ENCODE data around the gene EXOC3L1. TPM values are rescaled to one million over a fixed set of nuclear protein-coding genes. Genes with fewer than 3 reads are reported as not detected.

Gene EXOC3L1
- total RNA-seq, 1 donor from 2014 or later: not detected

GRCh38 chr16:67169011-67169451 lies 20.9 kb downstream of the EXOC3L1 start:
- DNase-seq (ENCODE audit: low spot score): no peak
- H3K27ac Mint-ChIP-seq: no peak overlapping the region
- intact Hi-C loops (cut with micrococcal nuclease): no loop called here
- peaks cover 45% of the 10 kb centered on the region for H3K4me1 Mint-ChIP-seq (ENCODE audit: low read depth)
- H3K4me3 Mint-ChIP-seq (ENCODE audit: low read depth): peak overlapping the region; percentile 26
- H3K9me3 Mint-ChIP-seq: no peaks in the 10 kb centered on the region
- H3K36me3 Mint-ChIP-seq (ENCODE audit: low read depth): peaks cover 30% of the 10 kb centered on the region
- peaks cover 25% of the 10 kb centered on the region for H3K27me3 Mint-ChIP-seq (ENCODE audit: low read depth)

DNA sequence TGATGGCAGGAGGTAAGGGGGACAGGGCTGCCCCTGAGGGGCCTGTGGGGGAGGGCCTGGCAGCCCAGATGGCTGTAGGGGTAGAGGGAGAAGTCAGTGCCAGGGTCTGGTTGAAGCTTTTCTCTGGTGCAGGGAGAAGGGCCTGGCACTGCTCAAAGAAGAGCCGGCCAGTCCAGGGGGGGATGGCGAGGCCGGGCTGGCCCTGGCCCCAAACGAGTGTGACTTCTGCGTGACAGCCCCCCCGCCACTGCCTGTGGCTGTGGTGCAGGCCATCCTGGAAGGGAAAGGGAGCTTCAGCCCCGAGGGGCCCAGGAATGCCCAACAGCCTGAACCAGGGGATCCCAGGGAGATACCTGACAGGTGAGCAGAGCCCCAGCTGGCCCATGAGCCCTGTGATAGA lies 22.3 kb downstream of the EXOC3L1 start:
- no peaks in the 10 kb centered on the region for H3K9me3 Mint-ChIP-seq
- intact Hi-C loops (cut with micrococcal nuclease): no loop called here
- no peak overlapping the region for H3K27ac Mint-ChIP-seq
- H3K4me1 Mint-ChIP-seq (ENCODE audit: low read depth): peaks cover 36% of the 10 kb centered on the region
- no peak overlapping the region for H3K4me3 Mint-ChIP-seq (ENCODE audit: low read depth)
- H3K27me3 Mint-ChIP-seq (ENCODE audit: low read depth): peaks cover 23% of the 10 kb centered on the region
- DNase-seq (ENCODE audit: low spot score): no peak
- peaks cover 32% of the 10 kb centered on the region for H3K36me3 Mint-ChIP-seq (ENCODE audit: low read depth)

DNA sequence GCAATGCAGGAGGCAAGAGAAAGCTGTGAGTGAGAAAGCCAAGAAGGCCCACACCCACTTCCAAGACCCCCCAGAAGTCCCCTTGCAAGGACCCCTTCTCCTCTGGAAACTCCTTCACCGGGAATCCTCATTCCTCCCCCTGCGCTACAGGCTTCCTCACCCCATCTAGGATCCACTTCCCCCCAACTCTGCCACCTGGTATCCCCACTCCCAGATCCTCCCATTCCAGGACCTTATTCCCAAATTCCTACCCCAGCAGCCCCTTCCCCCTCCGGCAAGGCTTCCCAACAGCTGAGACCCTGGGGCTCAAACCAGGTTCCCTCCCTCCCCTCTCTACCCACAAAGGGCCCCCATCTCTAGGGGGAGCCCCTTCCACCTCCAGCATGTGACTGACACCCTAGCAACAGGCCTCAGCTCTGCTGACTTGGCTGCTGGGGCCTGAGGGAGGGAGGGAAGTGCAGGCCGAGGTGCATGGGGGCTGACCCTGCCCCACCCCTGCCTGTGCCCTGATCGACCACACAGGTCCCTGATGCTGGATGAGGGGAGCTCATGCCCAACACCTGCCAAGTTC lies 23.3 kb downstream of the EXOC3L1 start:
- intact Hi-C loops (cut with micrococcal nuclease): no loop called here
- peaks cover 26% of the 10 kb centered on the region for H3K27me3 Mint-ChIP-seq (ENCODE audit: low read depth)
- no peak for DNase-seq (ENCODE audit: low spot score)
- H3K36me3 Mint-ChIP-seq (ENCODE audit: low read depth): peaks cover 37% of the 10 kb centered on the region
- peaks cover 40% of the 10 kb centered on the region for H3K4me1 Mint-ChIP-seq (ENCODE audit: low read depth)
- H3K27ac Mint-ChIP-seq: no peak overlapping the region
- no peaks in the 10 kb centered on the region for H3K9me3 Mint-ChIP-seq
- H3K4me3 Mint-ChIP-seq (ENCODE audit: low read depth): no peak overlapping the region

GRCh38 chr16:67166110-67166547 lies 23.8 kb downstream of the EXOC3L1 start:
- no peak overlapping the region for H3K4me3 Mint-ChIP-seq (ENCODE audit: low read depth)
- H3K27me3 Mint-ChIP-seq (ENCODE audit: low read depth): peaks cover 26% of the 10 kb centered on the region
- H3K27ac Mint-ChIP-seq: no peak overlapping the region
- peaks cover 34% of the 10 kb centered on the region for H3K4me1 Mint-ChIP-seq (ENCODE audit: low read depth)
- no peaks in the 10 kb centered on the region for H3K9me3 Mint-ChIP-seq
- intact Hi-C loops (cut with micrococcal nuclease): no loop called here
- DNase-seq (ENCODE audit: low spot score): no peak
- H3K36me3 Mint-ChIP-seq (ENCODE audit: low read depth): peaks cover 34% of the 10 kb centered on the region

GRCh38 chr16:67165121-67166078 lies 24.5 kb downstream of the EXOC3L1 start:
- no peaks in the 10 kb centered on the region for H3K9me3 Mint-ChIP-seq
- peaks cover 36% of the 10 kb centered on the region for H3K36me3 Mint-ChIP-seq (ENCODE audit: low read depth)
- H3K27ac Mint-ChIP-seq: no peak overlapping the region
- H3K27me3 Mint-ChIP-seq (ENCODE audit: low read depth): peaks cover 26% of the 10 kb centered on the region
- intact Hi-C loops (cut with micrococcal nuclease): no loop called here
- peaks cover 32% of the 10 kb centered on the region for H3K4me1 Mint-ChIP-seq (ENCODE audit: low read depth)
- DNase-seq (ENCODE audit: low spot score): no peak
- H3K4me3 Mint-ChIP-seq (ENCODE audit: low read depth): peak overlapping the region; percentile 51

DNA sequence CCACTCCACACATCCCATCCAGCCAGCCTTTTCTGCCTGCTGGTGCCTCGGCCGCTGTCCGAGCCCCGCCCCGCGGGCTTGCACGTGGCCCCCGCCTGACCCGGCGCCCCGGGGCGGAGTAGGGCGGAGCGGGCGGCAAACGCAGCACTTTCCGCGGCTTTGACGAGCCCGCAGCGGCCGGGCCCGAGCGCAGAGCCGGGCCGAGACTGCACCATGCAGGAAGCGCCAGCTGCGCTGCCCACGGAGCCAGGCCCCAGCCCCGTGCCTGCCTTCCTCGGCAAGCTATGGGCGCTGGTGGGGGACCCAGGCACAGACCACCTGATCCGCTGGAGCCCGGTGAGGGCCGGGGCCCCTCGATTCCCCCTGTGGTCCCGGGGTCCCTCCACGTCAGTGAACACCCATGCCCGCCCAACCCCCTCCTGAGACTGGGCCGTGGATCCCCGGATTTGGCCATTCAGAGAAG lies 25.3 kb downstream of the EXOC3L1 start, which contains the start of gene HSF4:
TSS of gene HSF4 (plus strand) at position 147 of the 463 bp plus-strand sequence. CDS start at position 214, 67 bp downstream.
- DNase-seq (ENCODE audit: low spot score): no peak
- H3K27me3 Mint-ChIP-seq (ENCODE audit: low read depth): peaks cover 26% of the 10 kb centered on the region
- H3K27ac Mint-ChIP-seq: no peak within 1 kb of the TSS
- H3K36me3 Mint-ChIP-seq (ENCODE audit: low read depth): peaks cover 31% of the 10 kb centered on the region
- H3K9me3 Mint-ChIP-seq: no peaks in the 10 kb centered on the region
- H3K4me3 Mint-ChIP-seq (ENCODE audit: low read depth): peak within 1 kb of the TSS; percentile 51
- intact Hi-C loops (cut with micrococcal nuclease): no loop called here
- peaks cover 26% of the 10 kb centered on the region for H3K4me1 Mint-ChIP-seq (ENCODE audit: low read depth)

- no peak overlapping the region for H3K27ac Mint-ChIP-seq
- no peak for DNase-seq (ENCODE audit: low spot score)
- H3K9me3 Mint-ChIP-seq: no peaks in the 10 kb centered on the region
- peaks cover 31% of the 10 kb centered on the region for H3K36me3 Mint-ChIP-seq (ENCODE audit: low read depth)
- H3K27me3 Mint-ChIP-seq (ENCODE audit: low read depth): peaks cover 26% of the 10 kb centered on the region
- H3K4me1 Mint-ChIP-seq (ENCODE audit: low read depth): peaks cover 26% of the 10 kb centered on the region
- intact Hi-C loops (cut with micrococcal nuclease): no loop called here
- peak overlapping the region; percentile 42 for H3K4me3 Mint-ChIP-seq (ENCODE audit: low read depth)
These were observed 25.9 kb downstream of the EXOC3L1 start for GRCh38 chr16:67163999-67164558.

DNA sequence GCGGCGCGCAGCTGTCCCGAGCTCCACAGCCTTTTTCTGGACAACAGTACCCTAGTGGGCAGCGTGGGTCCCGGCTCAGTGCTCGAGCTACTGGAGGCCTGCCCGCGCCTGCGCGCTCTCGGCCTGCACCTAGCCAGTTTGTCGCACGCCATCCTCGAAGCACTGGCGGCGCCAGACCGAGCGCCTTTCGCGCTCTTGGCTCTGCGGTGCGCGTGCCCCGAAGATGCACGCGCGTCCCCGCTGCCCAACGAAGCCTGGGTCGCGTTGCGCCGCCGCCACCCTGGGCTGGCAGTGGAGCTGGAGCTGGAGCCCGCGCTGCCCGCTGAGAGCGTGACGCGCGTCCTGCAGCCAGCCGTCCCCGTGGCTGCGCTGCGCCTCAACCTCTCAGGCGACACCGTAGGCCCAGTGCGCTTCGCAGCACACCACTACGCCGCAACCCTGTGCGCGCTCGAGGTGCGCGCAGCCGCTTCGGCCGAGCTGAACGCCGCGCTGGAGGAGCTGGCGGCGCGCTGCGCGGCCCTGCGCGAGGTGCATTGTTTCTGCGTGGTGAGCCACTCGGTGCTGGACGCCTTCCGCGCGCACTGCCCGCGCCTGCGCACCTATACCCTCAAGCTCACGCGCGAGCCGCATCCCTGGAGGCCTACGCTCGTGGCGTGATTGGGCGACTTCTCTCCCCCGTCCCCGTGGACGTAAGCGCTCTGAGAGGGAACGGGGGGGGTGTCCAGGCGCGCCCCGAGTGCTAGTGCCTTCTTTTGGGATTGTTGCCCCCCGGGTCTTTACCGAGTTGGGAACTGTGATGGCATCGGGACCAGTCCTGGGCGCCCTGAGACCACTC lies 26.6 kb downstream of the EXOC3L1 start:
- H3K9me3 Mint-ChIP-seq: no peaks in the 10 kb centered on the region
- peaks cover 30% of the 10 kb centered on the region for H3K36me3 Mint-ChIP-seq (ENCODE audit: low read depth)
- H3K4me1 Mint-ChIP-seq (ENCODE audit: low read depth): peaks cover 31% of the 10 kb centered on the region
- peaks cover 24% of the 10 kb centered on the region for H3K27me3 Mint-ChIP-seq (ENCODE audit: low read depth)
- peak overlapping the region; percentile 42 for H3K4me3 Mint-ChIP-seq (ENCODE audit: low read depth)
- no peak overlapping the region for H3K27ac Mint-ChIP-seq
- intact Hi-C loops (cut with micrococcal nuclease): no loop called here
- peak; percentile 61 for DNase-seq (ENCODE audit: low spot score)

DNA sequence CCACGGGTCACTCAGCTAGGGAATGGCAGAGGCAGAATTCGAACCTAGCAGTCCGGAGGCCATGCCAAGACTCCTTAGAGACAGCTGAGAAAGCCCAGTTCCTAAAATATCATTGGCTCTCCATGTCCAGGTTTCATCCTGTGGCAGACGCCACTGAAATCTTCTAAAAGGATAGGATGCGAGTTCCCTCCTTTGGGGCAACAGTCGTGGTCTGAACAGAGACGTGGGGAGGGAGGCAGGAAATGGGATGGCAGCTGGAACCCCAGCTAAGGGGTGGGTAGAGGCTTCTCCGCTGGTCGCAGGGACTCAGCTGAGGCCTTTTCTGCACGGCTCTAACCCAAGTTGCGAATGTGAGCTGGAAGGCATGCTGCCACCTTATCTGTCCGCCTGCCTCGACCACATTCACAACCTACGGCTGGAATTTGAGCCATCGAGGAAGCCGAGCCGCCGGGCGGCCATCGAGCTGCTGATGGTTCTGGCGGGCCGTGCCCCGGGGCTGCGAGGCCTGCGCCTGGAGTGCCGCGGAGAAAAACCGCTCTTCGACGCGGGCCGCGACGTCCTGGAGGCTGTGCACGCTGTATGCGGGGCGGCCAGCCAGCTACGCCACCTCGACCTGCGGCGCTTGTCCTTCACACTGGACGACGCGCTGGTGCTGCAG lies 27.3 kb downstream of the EXOC3L1 start:
- H3K36me3 Mint-ChIP-seq (ENCODE audit: low read depth): peaks cover 27% of the 10 kb centered on the region
- no peak for DNase-seq (ENCODE audit: low spot score)
- H3K27ac Mint-ChIP-seq: no peak overlapping the region
- intact Hi-C loops (cut with micrococcal nuclease): no loop called here
- peaks cover 36% of the 10 kb centered on the region for H3K4me1 Mint-ChIP-seq (ENCODE audit: low read depth)
- H3K9me3 Mint-ChIP-seq: no peaks in the 10 kb centered on the region
- H3K4me3 Mint-ChIP-seq (ENCODE audit: low read depth): peak overlapping the region; percentile 37
- H3K27me3 Mint-ChIP-seq (ENCODE audit: low read depth): peaks cover 22% of the 10 kb centered on the region

- Mint-ChIP-seq H3K27ac (no peak overlapping the region), H3K4me1 (ENCODE audit: low read depth) (peaks cover 43% of the 10 kb centered on the region)
These were observed 28.3 kb downstream of the EXOC3L1 start for GRCh38 chr16:67161595-67162058.

DNA sequence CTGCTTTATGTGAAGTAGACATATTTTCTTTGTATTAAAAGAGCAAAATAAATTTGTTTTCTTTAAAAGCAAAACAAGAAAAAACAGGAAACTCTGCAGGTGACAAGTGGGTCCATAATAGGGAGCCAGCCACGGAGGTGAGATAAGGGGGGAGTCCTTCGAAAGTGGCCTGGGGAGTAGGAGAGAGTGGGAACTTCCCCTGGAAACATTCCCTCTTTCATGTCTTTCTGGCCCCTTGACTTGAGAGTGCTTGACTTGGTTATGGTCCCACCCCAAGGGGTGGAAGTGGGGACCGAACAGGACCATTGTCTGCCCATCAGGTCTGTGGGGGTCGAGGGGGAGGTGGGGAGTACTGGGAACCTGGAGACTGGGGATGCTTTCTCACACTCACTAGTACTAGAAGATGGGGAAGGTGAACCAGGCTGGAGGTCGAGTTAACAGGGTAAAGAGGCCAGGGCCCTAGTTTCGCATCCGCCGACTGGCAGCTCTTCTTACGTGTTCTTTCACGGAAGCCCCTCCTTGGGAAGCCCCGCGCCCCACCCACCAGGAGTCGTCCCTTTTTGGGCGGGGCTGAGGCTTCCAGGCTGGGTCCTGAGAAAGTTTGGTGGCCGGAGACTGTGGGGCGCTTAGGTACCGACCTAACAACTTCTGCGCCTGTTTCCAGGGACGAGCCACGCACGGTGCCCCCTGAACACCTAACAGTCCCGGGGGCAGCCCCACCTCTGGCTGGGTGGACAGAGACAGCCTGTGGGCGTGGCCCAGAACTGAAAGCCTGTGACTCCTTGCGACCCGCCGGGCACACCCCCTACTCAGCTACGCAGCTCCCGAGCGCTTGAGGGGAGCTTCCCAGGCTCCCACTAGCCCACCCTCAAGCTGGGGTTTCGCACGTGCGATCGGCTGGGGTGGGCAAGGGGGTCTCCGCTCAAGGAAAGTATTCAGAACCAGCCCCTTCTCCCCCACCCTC lies 31.0 kb downstream of the EXOC3L1 start:
- H3K36me3 Mint-ChIP-seq (ENCODE audit: low read depth): peaks cover 30% of the 10 kb centered on the region
- H3K27me3 Mint-ChIP-seq (ENCODE audit: low read depth): peaks cover 5% of the 10 kb centered on the region
- DNase-seq (ENCODE audit: low spot score): peak; percentile 84
- peaks cover 44% of the 10 kb centered on the region for H3K4me1 Mint-ChIP-seq (ENCODE audit: low read depth)
- intact Hi-C loops (cut with micrococcal nuclease): loop anchor here (1.0 to 10.0 kb wide), 3 partner anchors 11 to 284 kb away; partner anchors contain the start of gene NOL3
- H3K9me3 Mint-ChIP-seq: no peaks in the 10 kb centered on the region
- H3K27ac Mint-ChIP-seq: peak overlapping the region; percentile 85
- H3K4me3 Mint-ChIP-seq (ENCODE audit: low read depth): peak overlapping the region; percentile 91

More at GRCh38 chr16:67161595-67162058, 28.3 kb downstream of the EXOC3L1 start:
- Mint-ChIP-seq H3K9me3 (no peaks in the 10 kb centered on the region), H3K27me3 (ENCODE audit: low read depth) (peaks cover 17% of the 10 kb centered on the region), H3K4me3 (ENCODE audit: low read depth) (peak overlapping the region; percentile 30), H3K36me3 (ENCODE audit: low read depth) (peaks cover 24% of the 10 kb centered on the region)
- DNase-seq (ENCODE audit: low spot score): no peak
- intact Hi-C loops (cut with micrococcal nuclease): loop anchor here (2.0 kb wide), 4 partner anchors 13 to 65 kb away; partner anchors contain the start of genes MATCAP1, PHAF1 and TMEM208

Data from activated T-helper 2 cell treated with anti-CD3 and anti-CD28 coated beads, Interferon-gamma antibody, Interleukin-2, Interleukin-4, amounts not matched to agents 10 μg/mL and 5 μg/mL and 100 μg/mL, durations not matched to agents 14 hours and 24 hours and 36 hours (primary cell).